ENCODE data around the gene DTNB.

GRCh38 chr2:25381502-25381901 is 291.9 kb downstream of the DTNB start:
- TF ChIP-seq CTCF (IDR thresholded peaks at IDR 0.05; ENCODE audit: low read depth, low read length) (no peak), EZH2phosphoT487 (IDR thresholded peaks at IDR 0.05; ENCODE audit: low read depth) (no peak)
